Measurements from ENCODE around the gene CRBN. TPM values are rescaled to one million over a fixed set of nuclear protein-coding genes. Genes with fewer than 3 reads are reported as not detected.
A peak's percentile ranks its signal among the peaks of the same experiment; 100 is the strongest.

CRBN gene
- total and polyA plus RNA-seq, 2 of the 13 experiments (the other 11 are each of a cell fraction or from before 2014, with no cell fraction given), result 30.8 to 36.1 TPM

- TF ChIP-seq ZXDC (CRISPR knock-in tag; IDR thresholded peaks at IDR 0.05), result no peak; the same call in 1 of the 2 replicates
- TF ChIP-seq RAD21 (CRISPR knock-in tag; IDR thresholded peaks at IDR 0.05), result peak; percentile 26
- peak; percentile 98 for TF ChIP-seq PHF8 (CRISPR knock-in tag; IDR thresholded peaks at IDR 0.05)
- TF ChIP-seq ATRX (CRISPR knock-in tag; IDR thresholded peaks at IDR 0.05; ENCODE audit: borderline replicate concordance), result no peak
- no peak for TF ChIP-seq TBP (CRISPR knock-in tag; IDR thresholded peaks at IDR 0.05)
- TF ChIP-seq TSC22D2 (CRISPR knock-in tag; IDR thresholded peaks at IDR 0.05; ENCODE audit: borderline replicate concordance), result no peak
- no peak for TF ChIP-seq WIZ (CRISPR knock-in tag; IDR thresholded peaks at IDR 0.05)
- peak; percentile 37; the same call in 1 of the 2 replicates for TF ChIP-seq ZNF275 (CRISPR knock-in tag; IDR thresholded peaks at IDR 0.05; ENCODE audit: borderline replicate concordance)
- TF ChIP-seq PBX3 (CRISPR knock-in tag; IDR thresholded peaks at IDR 0.05; ENCODE audit: borderline replicate concordance), result no peak
- TF ChIP-seq ZNF549 (CRISPR knock-in tag; IDR thresholded peaks at IDR 0.05), result no peak
- TF ChIP-seq FOXO4 (CRISPR knock-in tag; conservative IDR thresholded peaks at IDR 0.05), result no peak
- no peak for TF ChIP-seq NFE2L2 (IDR thresholded peaks at IDR 0.05; ENCODE audit: low read length)
- no peak for TF ChIP-seq PAX8 (CRISPR knock-in tag; IDR thresholded peaks at IDR 0.05; ENCODE audit: borderline replicate concordance)
- no peak for TF ChIP-seq CTCF (CRISPR knock-in tag; IDR thresholded peaks at IDR 0.05)
- TF ChIP-seq ZNF761 (CRISPR knock-in tag; conservative IDR thresholded peaks at IDR 0.05), result no peak
- no peak for TF ChIP-seq PCBP2 (optimal IDR thresholded peaks at IDR 0.05; ENCODE audit: low read depth, low read length, poor library complexity, severe bottlenecking)
- TF ChIP-seq ZNF790 (CRISPR knock-in tag; IDR thresholded peaks at IDR 0.05; ENCODE audit: borderline replicate concordance), result peak; percentile 83; the same call in 1 of the 2 replicates
- TF ChIP-seq ATF5 (CRISPR knock-in tag; IDR thresholded peaks at IDR 0.05; ENCODE audit: low read depth), result no peak
- TF ChIP-seq HMG20A (CRISPR knock-in tag; IDR thresholded peaks at IDR 0.05; ENCODE audit: borderline replicate concordance), result no peak
These were observed 52.7 kb downstream of the CRBN start, which contains the start of gene TRNT1 (continued) for GRCh38 chr3:3126477-3127431.

Data from HepG2 (cell line).